MM.1S (cell line): ENCODE data around the gene LINGO4.

Source experiments
- CTCF ChIP-seq: fragments of 300-600 bp; sonication (generic); IDR thresholded peaks from 2 replicates; pipeline ENCODE4 v1.5.1; 2016; ENCODE audit warnings: antibody characterized with exemption, low read length, mixed read lengths
- EZH2 ChIP-seq: fragments of 300-600 bp; sonication (generic); optimal IDR thresholded peaks from 2 replicates; pipeline ENCODE3; 2017; ENCODE audit warnings: low read depth, mild to moderate bottlenecking, antibody characterized with exemption, low read length, mixed read lengths
- EZH2phosphoT487 ChIP-seq: fragments of 300-600 bp; sonication (generic); IDR thresholded peaks from 2 replicates; pipeline ENCODE4 v1.6.1; 2018; ENCODE audit warnings: antibody characterized with exemption, low read length

GRCh38 chr1:151838222-151839081 lies 33.2 kb upstream of the LINGO4 start:
- TF ChIP-seq EZH2 (no peak), CTCF (no peak), EZH2phosphoT487 (no peak)
